K562 (cell line): ENCODE results near the gene PAQR7. TPM values are rescaled to one million over a fixed set of nuclear protein-coding genes. Genes with fewer than 3 reads are reported as not detected.

ENCODE experiments used
- CEBPG ChIP-seq, 3 experiments: fragments of 200-800 bp in 1 of 3; sonication (Bioruptor generic) in 1 of 3; sonication (generic) in 1 of 3; formaldehyde crosslinking in 1 of 3; IDR thresholded peaks in 2 of 3; conservative IDR thresholded peaks in 1 of 3; 2 replicates each; pipeline versions ENCODE4 v1.6.1 to v1.8.0; 2016 to 2022; ENCODE audit warnings: missing compliant biosample characterization in 2 of 3, missing genetic modification characterization in 2 of 3, mild to moderate bottlenecking in 1 of 3, missing genetic modification reagents in 1 of 3
- DDX20 ChIP-seq: fragments of 450-650 bp; IDR thresholded peaks from 2 replicates; pipeline ENCODE4 v1.6.1; 2016; ENCODE audit warnings: missing genetic modification characterization, low read depth, mild to moderate bottlenecking, missing compliant biosample characterization, moderate library complexity
- E4F1 ChIP-seq: fragments of 250-450 bp; sonication (Bioruptor Pico); IDR thresholded peaks from 2 replicates; pipeline ENCODE4 v1.5.0; 2021; ENCODE audit warnings: mild to moderate bottlenecking, borderline replicate concordance
- ETV5 ChIP-seq: sonication (generic); formaldehyde crosslinking; IDR thresholded peaks from 2 replicates; pipeline ENCODE4 v1.4.0; 2020; ENCODE audit warnings: low read depth, mild to moderate bottlenecking, missing genetic modification reagents
- GTF3C2 ChIP-seq: IDR thresholded peaks from 3 replicates; pipeline ENCODE4 v1.6.1; 2011; ENCODE audit warnings: borderline replicate concordance, mild to moderate bottlenecking, moderate library complexity; ENCODE audit not compliant: insufficient read length; ENCODE audit errors: extremely low read depth
- IRF1 ChIP-seq: sonication (generic); formaldehyde crosslinking; IDR thresholded peaks from 2 replicates; pipeline ENCODE4 v1.8.0; 2022; ENCODE audit warnings: missing genetic modification reagents, mild to moderate bottlenecking, borderline replicate concordance
- NKRF ChIP-seq: fragments of 450-650 bp; IDR thresholded peaks from 2 replicates; pipeline ENCODE4 v1.6.1; 2016; ENCODE audit warnings: borderline replicate concordance
- PRDM10 ChIP-seq: fragments of 450-650 bp; IDR thresholded peaks from 2 replicates; pipeline ENCODE4 v1.6.1; 2018; ENCODE audit not compliant: partially characterized antibody
- SETDB1 ChIP-seq: IDR thresholded peaks from one replicate; pipeline ENCODE4 v1.6.1; 2012; ENCODE audit warnings: low read length, control low read depth, inconsistent platforms
- SNAPC5 ChIP-seq: fragments of 250-450 bp; sonication (Bioruptor Pico); IDR thresholded peaks from 2 replicates; pipeline ENCODE4 v1.8.0; 2021; ENCODE audit warnings: moderate library complexity, mild to moderate bottlenecking, inconsistent platforms
- TAF9B ChIP-seq: fragments of 450-650 bp; IDR thresholded peaks from 2 replicates; pipeline ENCODE4 v1.6.1; 2018; ENCODE audit warnings: mild to moderate bottlenecking; ENCODE audit not compliant: partially characterized antibody
- ZNF354B ChIP-seq: fragments of 250-450 bp; sonication (Bioruptor Pico); IDR thresholded peaks from 2 replicates; pipeline ENCODE4 v1.4.0; 2020
- polyA plus RNA-seq, 8 experiments: library from polyadenylated mRNA; depleted of rRNA in 4 of 8; stranded (reverse) in 5 of 8; unstranded in 3 of 8; fragments of >200 nt; fragmentation: Nextera tagmentation in 2 of 8; fragmentation: Illumina TruSeq in 1 of 8; extraction: Ambion mirVana in 2 of 8; extraction: Trizol in 1 of 8; gene quantifications; 2 replicates each; pipeline versions ENCODE4 v1.2.1 to v1.2.3, GENCODE V29; 2011 to 2014; ENCODE audit warnings: inconsistent platforms in 1 of 8, missing spikeins in 1 of 8
- total RNA-seq, 7 experiments: library from RNA; depleted of rRNA in 6 of 7; stranded (reverse); fragments of >200 nt in 6 of 7; fragmentation: Illumina TruSeq in 2 of 7; extraction: Trizol in 2 of 7; gene quantifications; 2 replicates each; pipeline versions ENCODE4 v1.2.1 to v1.2.3, GENCODE V29; 2011 to 2021; ENCODE audit warnings: low replicate concordance in 1 of 7

PAQR7 gene
- total and polyA plus RNA-seq, 9 of the 15 experiments (the other 6 are each of a cell fraction or from before 2014, with no cell fraction given): 1.1 to 5.2 (median 2.6) TPM

GRCh38 chr1:25905680-25906643 is 30.5 kb upstream of the PAQR7 start, which contains the start of gene STMN1 (continued):
- TF ChIP-seq E4F1 (no peak), TAF9B (peak; percentile 76), NKRF (peak; percentile 78), IRF1 (CRISPR knock-in tag) (no peak), SNAPC5 (CRISPR knock-in tag) (no peak), CEBPG (CRISPR knock-in tag; IDR thresholded peaks at IDR 0.05) (no peak), CEBPG (tag; conservative IDR thresholded peaks at IDR 0.05 in 1 of 2, IDR thresholded peaks at IDR 0.05 in 1 of 2) (no peak), SETDB1 (no peak), GTF3C2 (no peak), PRDM10 (peak; percentile 23), DDX20 (tag) (no peak), ETV5 (CRISPR knock-in tag) (0 out of 2 replicates have a peak, but pooled peaks have one; percentile 33), ZNF354B (CRISPR knock-in tag) (no peak)
